Mesenchymal stem cell (in vitro differentiated cells and primary cell): Measurements from ENCODE around the gene PRCC.

Experiments used
- DNase-seq: peaks from one replicate; pipeline ENCODE4 v3.0.0-alpha.2; 2013
- H2AFZ ChIP-seq: one replicate; pipeline ENCODE4 v1.6.1; 2013; ENCODE audit warnings: low read depth, mild to moderate bottlenecking, control low read depth, inconsistent platforms, low read length, moderate library complexity
- H2AK5ac ChIP-seq: 2 replicates; pipeline ENCODE4 v1.6.1; 2013; ENCODE audit warnings: low read length, moderate library complexity, mild to moderate bottlenecking, inconsistent platforms; ENCODE audit not compliant: severe bottlenecking
- H2BK120ac ChIP-seq: one replicate; pipeline ENCODE4 v1.6.1; 2013; ENCODE audit warnings: low read depth, mild to moderate bottlenecking, inconsistent platforms, low read length, moderate library complexity
- H2BK12ac ChIP-seq, 2 experiments: one replicate each; pipeline ENCODE4 v1.6.1; 2013; ENCODE audit warnings: inconsistent platforms in 2 of 2, low read length in 2 of 2, mild to moderate bottlenecking in 2 of 2, moderate library complexity in 2 of 2, control low read depth in 1 of 2
- H2BK15ac ChIP-seq: one replicate; pipeline ENCODE4 v1.6.1; 2013; ENCODE audit warnings: mild to moderate bottlenecking, low read depth, inconsistent platforms; ENCODE audit not compliant: poor library complexity, severe bottlenecking
- H2BK5ac ChIP-seq: 2 replicates; pipeline ENCODE4 v1.6.1; 2013; ENCODE audit warnings: low read depth, mild to moderate bottlenecking, low read length, control low read depth, inconsistent platforms; ENCODE audit not compliant: poor library complexity, severe bottlenecking
- H3K14ac ChIP-seq, 2 experiments: one replicate each; pipeline ENCODE4 v1.6.1; 2013; ENCODE audit warnings: inconsistent platforms in 2 of 2, low read length in 2 of 2, control low read depth in 1 of 2, mild to moderate bottlenecking in 1 of 2, moderate library complexity in 1 of 2
- H3K18ac ChIP-seq, 2 experiments: one replicate each; pipeline ENCODE4 v1.6.1; 2013; ENCODE audit warnings: inconsistent platforms in 2 of 2, low read length in 2 of 2, control low read depth in 1 of 2, low read depth in 1 of 2, mild to moderate bottlenecking in 1 of 2
- H3K23ac ChIP-seq, 2 experiments: one replicate each; pipeline ENCODE4 v1.6.1; 2013; ENCODE audit warnings: inconsistent platforms in 2 of 2, low read length in 2 of 2, mild to moderate bottlenecking in 2 of 2, moderate library complexity in 2 of 2, control low read depth in 1 of 2
- H3K27ac ChIP-seq: 2 replicates; pipeline ENCODE4 v1.5.1; 2013; ENCODE audit warnings: mild to moderate bottlenecking, moderate library complexity, low read length, control low read depth, inconsistent platforms; ENCODE audit not compliant: poor library complexity, severe bottlenecking
- H3K27me3 ChIP-seq, 2 experiments: 2 replicates each; pipeline versions ENCODE4 v1.6.1 to v1.7.0; 2013; ENCODE audit warnings: low read length in 2 of 2, mild to moderate bottlenecking in 2 of 2, moderate library complexity in 2 of 2, control low read depth in 1 of 2, inconsistent platforms in 1 of 2; ENCODE audit not compliant: control insufficient read depth in 1 of 2, insufficient read depth in 1 of 2
- H3K36me3 ChIP-seq, 2 experiments: 2 replicates each; pipeline versions ENCODE4 v1.6.1 to v1.7.0; 2013; ENCODE audit warnings: low read length in 2 of 2, control low read depth in 1 of 2, inconsistent platforms in 1 of 2, low read depth in 1 of 2, mild to moderate bottlenecking in 1 of 2; ENCODE audit not compliant: insufficient read depth in 2 of 2, control insufficient read depth in 1 of 2
- H3K4ac ChIP-seq, 2 experiments: one replicate each; pipeline ENCODE4 v1.6.1; 2013; ENCODE audit warnings: inconsistent platforms in 2 of 2, low read length in 2 of 2, mild to moderate bottlenecking in 2 of 2, moderate library complexity in 2 of 2, control low read depth in 1 of 2, low read depth in 1 of 2
- H3K4me1 ChIP-seq: 2 replicates; pipeline ENCODE4 v1.6.1; 2013; ENCODE audit warnings: low read depth, low read length, control low read depth; ENCODE audit not compliant: control insufficient read depth, insufficient read depth
- H3K4me2 ChIP-seq: 2 replicates; pipeline ENCODE4 v1.6.1; 2013; ENCODE audit warnings: low read length, mild to moderate bottlenecking, inconsistent platforms; ENCODE audit not compliant: poor library complexity, severe bottlenecking
- H3K4me3 ChIP-seq, 2 experiments: 2 replicates each; pipeline versions ENCODE4 v1.5.1 to v1.7.0; 2013; ENCODE audit warnings: low read length in 2 of 2, mild to moderate bottlenecking in 2 of 2, control low read depth in 1 of 2, low read depth in 1 of 2; ENCODE audit not compliant: insufficient read depth in 1 of 2
- H3K79me1 ChIP-seq: replicated peaks from 2 replicates; pipeline ENCODE4 v1.6.1; 2013; ENCODE audit warnings: mild to moderate bottlenecking, control low read depth, low read length, inconsistent platforms; ENCODE audit not compliant: poor library complexity, severe bottlenecking
- H3K9ac ChIP-seq: 2 replicates; pipeline ENCODE4 v1.7.0; 2013; ENCODE audit warnings: mild to moderate bottlenecking, low read length, moderate library complexity
- H3K9me3 ChIP-seq: 2 replicates; pipeline ENCODE4 v1.7.0; 2013; ENCODE audit warnings: mild to moderate bottlenecking, low read length; ENCODE audit not compliant: control insufficient read depth
- H4K8ac ChIP-seq: one replicate; pipeline ENCODE4 v1.6.1; 2013; ENCODE audit warnings: inconsistent platforms, mild to moderate bottlenecking, low read length, moderate library complexity
- H4K91ac ChIP-seq: one replicate; pipeline ENCODE4 v1.6.1; 2013; ENCODE audit warnings: mild to moderate bottlenecking, low read length, inconsistent platforms
- WGBS: methylation state at CpG from one replicate; pipeline ENCODE4 v1.1.7; 2013; ENCODE audit warnings: mixed read lengths; 5-methylcytosine and 5-hydroxymethylcytosine counted together

The PRCC gene

DNA sequence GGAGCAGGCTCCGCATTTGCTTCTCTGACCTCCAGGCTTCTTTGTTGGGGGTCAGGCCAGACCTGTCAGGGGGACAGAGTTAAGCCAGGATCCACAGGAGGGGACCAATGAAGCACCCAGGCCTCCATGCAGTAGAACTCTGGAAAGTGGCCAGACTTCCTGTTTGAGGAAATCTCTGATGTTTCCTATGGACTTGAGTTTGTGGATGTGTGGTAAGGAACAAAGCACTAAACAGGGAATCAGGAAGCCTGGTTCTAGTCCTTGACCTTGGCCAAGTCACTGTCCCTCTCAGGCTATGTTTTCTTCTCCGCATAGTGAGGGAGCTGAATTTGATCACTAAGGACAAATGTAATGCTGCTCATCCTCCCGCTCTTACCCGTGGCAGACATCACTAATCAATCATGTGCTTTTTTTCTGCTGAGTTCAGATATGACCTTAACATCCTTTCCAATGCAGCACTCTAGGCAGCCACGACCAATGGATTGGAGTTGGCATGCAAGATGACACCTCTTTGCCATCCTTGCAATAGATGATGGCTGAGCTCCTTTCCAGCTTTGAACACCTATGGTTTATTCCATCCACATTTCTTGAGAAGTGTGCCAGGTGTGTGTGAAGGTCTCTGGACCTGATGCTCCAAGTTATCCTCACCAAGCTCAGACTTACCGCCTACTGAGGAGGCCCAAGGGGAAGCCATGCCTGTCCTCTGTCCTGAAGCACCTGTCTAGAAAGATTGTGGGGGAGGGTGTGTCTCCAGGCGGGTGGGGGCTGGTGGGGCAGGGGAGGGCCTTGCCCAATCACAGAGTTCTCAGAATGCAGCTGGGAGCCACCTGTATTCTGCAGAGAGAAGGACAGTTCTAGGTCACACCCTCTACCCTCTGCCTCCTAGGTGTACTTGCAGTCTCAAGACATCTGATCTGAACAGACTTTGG is 39.4 kb downstream of the PRCC start:
- no peak overlapping the region for H3K14ac ChIP-seq
- peaks cover 16% of the 10 kb centered on the region for H3K4me1 ChIP-seq
- no peak overlapping the region for H2BK15ac ChIP-seq
- H3K36me3 ChIP-seq = peaks cover 0 to 11% of the 10 kb centered on the region in 2 experiments
- no peak overlapping the region for H2AK5ac ChIP-seq
- no peak overlapping the region for H3K27ac ChIP-seq
- WGBS = 76% methylated on average over 7 of the region's 7 CpGs
- H3K4me2 ChIP-seq = no peak overlapping the region
- H3K9ac ChIP-seq = no peak overlapping the region
- H3K9me3 ChIP-seq = no peaks in the 10 kb centered on the region
- no peak overlapping the region for H2AFZ ChIP-seq
- no peak overlapping the region for H3K23ac ChIP-seq
- H3K4me3 ChIP-seq = no peak overlapping the region
- peaks cover 2% of the 10 kb centered on the region for H3K79me1 ChIP-seq
- H4K91ac ChIP-seq = no peak overlapping the region
- no peak for DNase-seq
- no peak overlapping the region for H4K8ac ChIP-seq
- no peak overlapping the region for H3K18ac ChIP-seq
- H2BK12ac ChIP-seq = no peak overlapping the region
- H3K27me3 ChIP-seq = peaks cover 8 to 11% of the 10 kb centered on the region in 2 experiments
- H2BK5ac ChIP-seq = no peak overlapping the region
- no peak overlapping the region for H2BK120ac ChIP-seq
- no peak overlapping the region for H3K4ac ChIP-seq

DNA sequence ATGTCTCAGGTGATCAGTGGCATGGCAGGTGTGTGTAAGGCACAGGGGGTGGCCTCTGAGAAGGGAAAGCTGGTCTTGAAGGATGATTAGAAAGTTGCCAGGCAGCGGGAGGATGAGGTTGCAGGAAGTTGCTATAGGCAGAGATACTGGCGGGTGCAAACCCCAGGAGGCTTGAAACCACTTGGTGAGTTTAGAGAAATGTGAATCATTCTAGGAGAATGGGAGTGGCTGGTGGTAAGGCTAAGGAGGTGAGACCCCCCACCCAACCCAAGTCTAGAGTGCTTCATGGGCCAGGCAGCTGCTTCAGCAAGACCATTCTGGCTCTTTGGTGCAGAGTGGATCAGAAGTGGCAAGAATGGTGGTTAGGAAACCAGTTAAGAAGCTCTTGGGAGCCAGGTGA is 40.3 kb downstream of the PRCC start:
- H3K4me2 ChIP-seq = no peak overlapping the region
- H2BK15ac ChIP-seq = no peak overlapping the region
- H3K14ac ChIP-seq = no peak overlapping the region
- no peaks in the 10 kb centered on the region for H3K79me1 ChIP-seq
- H3K4me3 ChIP-seq = no peak overlapping the region
- peaks cover 9 to 12% of the 10 kb centered on the region in 2 experiments for H3K27me3 ChIP-seq
- no peak overlapping the region for H3K9ac ChIP-seq
- H3K18ac ChIP-seq = peak overlapping the region in 1 of 2 experiments; percentile 11
- WGBS = 94% methylated on average over 2 of the region's 2 CpGs
- H3K23ac ChIP-seq = no peak overlapping the region
- no peak overlapping the region for H2AK5ac ChIP-seq
- H2BK120ac ChIP-seq = no peak overlapping the region
- no peak for DNase-seq
- H4K91ac ChIP-seq = no peak overlapping the region
- no peak overlapping the region for H2AFZ ChIP-seq
- H2BK12ac ChIP-seq = no peak overlapping the region
- H3K36me3 ChIP-seq = peaks cover 0 to 5% of the 10 kb centered on the region in 2 experiments
- H4K8ac ChIP-seq = no peak overlapping the region
- H3K4ac ChIP-seq = no peak overlapping the region
- H3K27ac ChIP-seq = no peak overlapping the region
- no peaks in the 10 kb centered on the region for H3K9me3 ChIP-seq
- no peak overlapping the region for H2BK5ac ChIP-seq
- peaks cover 16% of the 10 kb centered on the region for H3K4me1 ChIP-seq

DNA sequence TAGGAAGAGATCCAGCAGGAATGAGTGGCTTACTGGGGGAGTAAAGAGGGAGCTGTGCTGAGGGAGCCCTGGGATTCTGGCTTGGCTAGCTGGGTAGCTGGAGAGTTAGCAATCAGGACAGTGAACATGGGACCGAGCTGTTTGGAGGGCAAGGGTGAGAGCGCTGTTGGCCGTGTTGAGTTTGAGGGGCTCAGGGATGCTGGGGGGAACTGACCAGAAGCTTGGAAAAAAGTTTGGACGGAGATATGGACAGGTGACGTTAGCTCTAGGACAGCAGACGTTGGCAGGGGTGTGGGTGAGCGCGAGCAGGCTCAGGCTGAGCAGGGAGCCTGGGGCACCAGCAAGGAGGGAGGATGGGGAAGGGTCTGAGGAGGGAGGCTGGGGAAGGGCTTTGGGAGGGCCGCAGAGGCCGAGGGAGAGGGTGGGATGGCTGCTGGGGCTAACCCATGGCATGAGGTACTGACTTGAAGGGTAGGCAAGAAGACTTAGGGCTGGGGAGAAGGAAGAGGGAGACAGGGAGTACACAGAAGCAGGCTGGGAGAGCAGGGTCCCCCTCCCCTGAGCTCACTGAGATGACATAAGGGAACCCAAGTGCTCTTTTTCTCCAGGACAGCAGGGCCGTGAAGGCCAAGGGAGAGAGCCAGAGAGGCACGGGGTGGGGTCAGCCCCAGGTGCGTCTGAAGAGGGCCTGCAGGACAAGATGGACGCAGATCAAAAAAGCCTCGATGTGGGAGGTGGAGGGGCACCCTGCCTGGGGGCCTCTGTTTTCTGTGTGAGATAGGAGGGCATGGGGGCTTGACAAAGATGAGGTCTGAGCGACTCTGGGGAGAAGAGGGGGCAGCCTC is 41.1 kb downstream of the PRCC start:
- Histone ChIP-seq H2BK120ac (no peak overlapping the region), H3K4ac (no peak overlapping the region), H3K4me3 (peak overlapping the region in 1 of 2 experiments; percentile 7), H3K4me1 (peaks cover 14% of the 10 kb centered on the region), H3K9me3 (no peaks in the 10 kb centered on the region), H3K4me2 (no peak overlapping the region), H3K79me1 (no peaks in the 10 kb centered on the region), H2AFZ (no peak overlapping the region), H3K27me3 (peaks cover 12 to 16% of the 10 kb centered on the region in 2 experiments), H3K36me3 (peaks cover 0 to 4% of the 10 kb centered on the region in 2 experiments), H2BK12ac (peak overlapping the region in 1 of 2 experiments; percentile 15), H4K8ac (no peak overlapping the region), H3K9ac (no peak overlapping the region), H3K14ac (no peak overlapping the region), H3K27ac (no peak overlapping the region), H3K23ac (no peak overlapping the region), H4K91ac (peak overlapping the region; percentile 31), H2BK15ac (no peak overlapping the region), H3K18ac (no peak overlapping the region), H2BK5ac (no peak overlapping the region), H2AK5ac (no peak overlapping the region)
- WGBS = 94% methylated on average over 15 of the region's 16 CpGs
- no peak for DNase-seq

DNA sequence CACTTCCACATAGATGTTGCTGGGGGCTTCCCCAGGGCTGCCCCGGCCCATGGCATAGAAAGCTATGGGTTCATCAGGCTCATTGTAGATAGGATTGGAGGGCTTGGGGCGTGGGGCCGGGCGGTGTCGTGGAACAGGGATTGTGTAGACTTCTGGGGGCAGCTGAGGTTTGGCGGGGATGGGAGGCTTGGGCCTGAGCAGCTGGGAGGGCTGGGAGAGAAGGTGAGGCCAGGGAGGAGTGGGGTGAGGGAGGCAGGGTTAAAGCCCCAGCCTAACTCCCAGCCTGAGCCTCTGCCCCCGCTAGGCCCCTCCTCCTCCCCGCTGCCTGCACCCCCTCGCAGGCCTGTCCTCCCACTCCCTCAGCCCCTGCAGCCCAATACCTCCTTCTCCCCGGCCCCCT is 41.9 kb downstream of the PRCC start:
- H3K4ac ChIP-seq = no peak overlapping the region
- H2BK12ac ChIP-seq = no peak overlapping the region
- no peak overlapping the region for H3K27ac ChIP-seq
- no peak overlapping the region for H3K4me2 ChIP-seq
- no peak overlapping the region for H3K14ac ChIP-seq
- H3K27me3 ChIP-seq = peaks cover 12 to 17% of the 10 kb centered on the region in 2 experiments
- no peak overlapping the region for H2BK15ac ChIP-seq
- no peak overlapping the region for H3K18ac ChIP-seq
- H2BK120ac ChIP-seq = no peak overlapping the region
- H2AK5ac ChIP-seq = no peak overlapping the region
- no peak overlapping the region for H4K8ac ChIP-seq
- H2AFZ ChIP-seq = no peak overlapping the region
- H3K9ac ChIP-seq = no peak overlapping the region
- no peak overlapping the region for H4K91ac ChIP-seq
- H3K23ac ChIP-seq = no peak overlapping the region
- H2BK5ac ChIP-seq = no peak overlapping the region
- no peak for DNase-seq
- H3K4me1 ChIP-seq = peaks cover 16% of the 10 kb centered on the region
- H3K4me3 ChIP-seq = no peak overlapping the region
- 95% methylated on average over 7 of the region's 10 CpGs for WGBS
- H3K36me3 ChIP-seq = peaks cover 0 to 4% of the 10 kb centered on the region in 2 experiments
- H3K79me1 ChIP-seq = no peaks in the 10 kb centered on the region
- no peaks in the 10 kb centered on the region for H3K9me3 ChIP-seq
